Ishikawa (cell line): ENCODE data around the gene CLN5.

ENCODE experiments used
- CEBPB ChIP-seq: IDR thresholded peaks from 2 replicates; pipeline ENCODE4 v1.6.1; 2012
- CREB1 ChIP-seq: IDR thresholded peaks from 2 replicates; pipeline ENCODE4 v1.6.1; 2012; ENCODE audit warnings: low read depth
- EGR1 ChIP-seq: IDR thresholded peaks from 2 replicates; pipeline ENCODE4 v1.6.1; 2012
- EP300 ChIP-seq: IDR thresholded peaks from 2 replicates; pipeline ENCODE4 v1.6.1; 2012; ENCODE audit warnings: borderline replicate concordance
- FOXM1 ChIP-seq: IDR thresholded peaks from 2 replicates; pipeline ENCODE4 v1.6.1; 2012; ENCODE audit warnings: low read depth, borderline replicate concordance
- NFIC ChIP-seq: IDR thresholded peaks from 2 replicates; pipeline ENCODE4 v1.6.1; 2012
- RAD21 ChIP-seq: IDR thresholded peaks from 2 replicates; pipeline ENCODE4 v1.6.1; 2012; ENCODE audit warnings: low read depth
- TAF1 ChIP-seq: IDR thresholded peaks from 2 replicates; pipeline ENCODE4 v1.6.1; 2012; ENCODE audit warnings: low read depth, mild to moderate bottlenecking
- TCF12 ChIP-seq: IDR thresholded peaks from 2 replicates; pipeline ENCODE4 v1.6.1; 2012; ENCODE audit warnings: low read depth
- TEAD4 ChIP-seq: IDR thresholded peaks from 2 replicates; pipeline ENCODE4 v1.6.1; 2012
- YY1 ChIP-seq: IDR thresholded peaks from 2 replicates; pipeline ENCODE4 v1.6.1; 2012; ENCODE audit warnings: low read depth
- ZBTB7A ChIP-seq: IDR thresholded peaks from 2 replicates; pipeline ENCODE4 v1.6.1; 2012; ENCODE audit warnings: low read depth
- TF ChIP-seq, protein P1 (sequence below): IDR thresholded peaks from 2 replicates; pipeline ENCODE4 v1.6.1; 2012
- TF ChIP-seq, protein P2 (sequence below): IDR thresholded peaks from 2 replicates; pipeline ENCODE4 v1.6.1; 2012
- TF ChIP-seq, protein P3 (sequence below): IDR thresholded peaks from 2 replicates; pipeline ENCODE4 v1.6.1; 2012; ENCODE audit warnings: low read depth, mild to moderate bottlenecking

The CLN5 gene

DNA sequence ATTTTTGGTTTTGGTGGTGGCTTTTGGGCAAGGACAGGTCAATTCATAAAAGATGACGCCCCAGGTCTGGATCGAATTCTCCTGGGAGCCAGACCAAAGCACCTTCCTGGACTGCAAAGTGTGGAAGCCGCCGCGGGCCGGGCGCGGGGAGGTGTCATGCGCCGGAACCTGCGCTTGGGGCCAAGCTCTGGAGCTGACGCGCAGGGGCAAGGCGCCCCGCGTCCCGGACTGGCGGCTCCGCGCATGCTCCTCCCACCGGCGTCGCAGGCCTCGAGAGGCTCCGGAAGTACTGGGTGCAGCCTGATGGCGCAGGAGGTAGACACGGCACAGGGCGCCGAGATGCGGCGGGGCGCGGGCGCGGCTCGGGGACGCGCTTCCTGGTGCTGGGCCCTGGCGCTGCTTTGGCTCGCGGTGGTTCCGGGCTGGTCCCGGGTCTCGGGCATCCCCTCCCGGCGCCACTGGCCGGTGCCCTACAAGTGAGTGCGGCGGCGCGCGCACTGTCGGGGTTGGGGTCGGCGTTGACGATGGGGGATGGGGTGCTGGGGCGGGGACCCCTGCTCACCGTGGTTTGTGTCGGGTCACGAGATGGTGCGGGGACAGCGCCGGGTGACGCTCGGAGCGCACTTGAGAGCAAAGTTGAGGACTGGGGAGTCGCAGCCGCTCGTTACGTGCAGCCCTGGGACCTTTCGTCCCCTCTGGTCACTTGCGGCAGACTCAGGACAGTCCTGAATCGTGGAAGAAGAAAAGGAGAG, at the start of gene CLN5:
Gene CLN5, plus strand, starts transcription at position 286 of the 752 bp plus-strand sequence. Its CDS starts 18 bp downstream, at position 304.
- peak; percentile 84 for TF ChIP-seq TAF1
- peak; percentile 83 for TF ChIP-seq YY1
- TF ChIP-seq ZBTB7A, result peak; percentile 86
- TF ChIP-seq, protein P1, sequence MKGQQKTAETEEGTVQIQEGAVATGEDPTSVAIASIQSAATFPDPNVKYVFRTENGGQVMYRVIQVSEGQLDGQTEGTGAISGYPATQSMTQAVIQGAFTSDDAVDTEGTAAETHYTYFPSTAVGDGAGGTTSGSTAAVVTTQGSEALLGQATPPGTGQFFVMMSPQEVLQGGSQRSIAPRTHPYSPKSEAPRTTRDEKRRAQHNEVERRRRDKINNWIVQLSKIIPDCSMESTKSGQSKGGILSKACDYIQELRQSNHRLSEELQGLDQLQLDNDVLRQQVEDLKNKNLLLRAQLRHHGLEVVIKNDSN, result peak; percentile 59; the same call in 1 of the 2 replicates
- TF ChIP-seq EGR1, result no peak
- TF ChIP-seq CEBPB, result no peak
- peak; percentile 87 for TF ChIP-seq CREB1
- TF ChIP-seq, protein P2, sequence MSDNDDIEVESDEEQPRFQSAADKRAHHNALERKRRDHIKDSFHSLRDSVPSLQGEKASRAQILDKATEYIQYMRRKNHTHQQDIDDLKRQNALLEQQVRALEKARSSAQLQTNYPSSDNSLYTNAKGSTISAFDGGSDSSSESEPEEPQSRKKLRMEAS, result peak; percentile 92
- peak; percentile 42; the same call in 1 of the 2 replicates for TF ChIP-seq TCF12

DNA sequence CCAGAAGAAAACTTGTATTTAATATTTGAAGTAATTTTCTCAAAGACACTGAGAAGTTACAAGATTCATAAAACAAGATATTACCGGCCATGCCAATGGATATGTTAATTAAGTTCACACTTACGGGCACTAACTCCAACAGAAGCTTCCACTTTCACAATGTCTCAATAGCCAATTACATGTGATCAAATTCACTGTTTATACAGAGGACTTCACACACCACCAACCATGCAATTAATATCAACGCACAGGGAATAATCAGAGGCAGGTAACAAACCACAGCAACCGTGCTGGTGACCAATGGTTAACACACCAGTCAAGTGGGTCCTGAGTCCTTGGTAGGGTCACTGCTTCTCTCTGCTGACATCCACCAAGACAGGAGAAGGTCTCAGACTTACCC, 49.5 kb upstream of the CLN5 start:
- TF ChIP-seq NFIC, result no peak
- TF ChIP-seq TAF1, result no peak
- TF ChIP-seq, protein P1, result no peak

DNA sequence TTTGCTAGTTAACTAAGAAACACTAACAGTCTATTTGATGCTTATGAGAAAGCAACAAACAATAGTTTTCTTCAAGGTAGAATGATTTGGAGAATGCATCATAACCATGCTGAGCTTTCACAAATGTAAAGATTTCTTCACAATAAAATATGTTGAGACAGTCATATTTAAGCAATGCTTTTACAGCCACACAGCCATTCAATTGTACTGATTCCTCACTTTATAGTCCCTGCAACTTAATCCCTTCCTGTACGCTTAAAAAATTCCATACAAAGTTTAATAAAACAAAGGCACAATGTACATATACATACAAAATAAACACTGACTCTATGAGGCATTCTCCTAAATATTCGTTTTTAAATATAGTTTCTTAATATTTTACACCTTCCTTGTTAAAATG, 48.2 kb upstream of the CLN5 start:
- no peak for TF ChIP-seq CEBPB

DNA sequence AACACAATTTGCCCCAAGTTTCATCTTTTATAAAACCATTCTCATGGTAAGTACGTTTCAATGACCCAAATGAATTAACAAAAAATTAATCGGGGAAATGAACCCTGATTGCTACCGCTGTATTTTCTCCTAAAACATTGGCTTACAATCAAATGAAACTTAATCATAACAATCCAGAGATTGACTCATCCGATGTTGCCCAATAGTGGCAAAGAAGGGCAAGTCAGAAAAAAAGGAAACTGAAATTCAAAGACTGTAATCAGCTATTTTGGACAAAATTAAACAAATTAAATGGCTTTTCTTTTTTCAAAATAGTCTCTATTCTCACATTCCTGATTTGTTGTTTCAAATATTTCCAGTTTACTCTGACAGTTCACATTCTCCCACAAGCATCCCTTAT, 47.4 kb upstream of the CLN5 start:
- TF ChIP-seq NFIC (no peak), CEBPB (no peak), ZBTB7A (no peak), TCF12 (no peak), FOXM1 (no peak), TAF1 (no peak), CREB1 (no peak), EGR1 (no peak), EP300 (no peak), YY1 (no peak), TEAD4 (no peak), RAD21 (no peak)
- TF ChIP-seq, protein P1, result no peak
- TF ChIP-seq, protein P2, result no peak
- TF ChIP-seq, protein P3, sequence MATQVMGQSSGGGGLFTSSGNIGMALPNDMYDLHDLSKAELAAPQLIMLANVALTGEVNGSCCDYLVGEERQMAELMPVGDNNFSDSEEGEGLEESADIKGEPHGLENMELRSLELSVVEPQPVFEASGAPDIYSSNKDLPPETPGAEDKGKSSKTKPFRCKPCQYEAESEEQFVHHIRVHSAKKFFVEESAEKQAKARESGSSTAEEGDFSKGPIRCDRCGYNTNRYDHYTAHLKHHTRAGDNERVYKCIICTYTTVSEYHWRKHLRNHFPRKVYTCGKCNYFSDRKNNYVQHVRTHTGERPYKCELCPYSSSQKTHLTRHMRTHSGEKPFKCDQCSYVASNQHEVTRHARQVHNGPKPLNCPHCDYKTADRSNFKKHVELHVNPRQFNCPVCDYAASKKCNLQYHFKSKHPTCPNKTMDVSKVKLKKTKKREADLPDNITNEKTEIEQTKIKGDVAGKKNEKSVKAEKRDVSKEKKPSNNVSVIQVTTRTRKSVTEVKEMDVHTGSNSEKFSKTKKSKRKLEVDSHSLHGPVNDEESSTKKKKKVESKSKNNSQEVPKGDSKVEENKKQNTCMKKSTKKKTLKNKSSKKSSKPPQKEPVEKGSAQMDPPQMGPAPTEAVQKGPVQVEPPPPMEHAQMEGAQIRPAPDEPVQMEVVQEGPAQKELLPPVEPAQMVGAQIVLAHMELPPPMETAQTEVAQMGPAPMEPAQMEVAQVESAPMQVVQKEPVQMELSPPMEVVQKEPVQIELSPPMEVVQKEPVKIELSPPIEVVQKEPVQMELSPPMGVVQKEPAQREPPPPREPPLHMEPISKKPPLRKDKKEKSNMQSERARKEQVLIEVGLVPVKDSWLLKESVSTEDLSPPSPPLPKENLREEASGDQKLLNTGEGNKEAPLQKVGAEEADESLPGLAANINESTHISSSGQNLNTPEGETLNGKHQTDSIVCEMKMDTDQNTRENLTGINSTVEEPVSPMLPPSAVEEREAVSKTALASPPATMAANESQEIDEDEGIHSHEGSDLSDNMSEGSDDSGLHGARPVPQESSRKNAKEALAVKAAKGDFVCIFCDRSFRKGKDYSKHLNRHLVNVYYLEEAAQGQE, result no peak

DNA sequence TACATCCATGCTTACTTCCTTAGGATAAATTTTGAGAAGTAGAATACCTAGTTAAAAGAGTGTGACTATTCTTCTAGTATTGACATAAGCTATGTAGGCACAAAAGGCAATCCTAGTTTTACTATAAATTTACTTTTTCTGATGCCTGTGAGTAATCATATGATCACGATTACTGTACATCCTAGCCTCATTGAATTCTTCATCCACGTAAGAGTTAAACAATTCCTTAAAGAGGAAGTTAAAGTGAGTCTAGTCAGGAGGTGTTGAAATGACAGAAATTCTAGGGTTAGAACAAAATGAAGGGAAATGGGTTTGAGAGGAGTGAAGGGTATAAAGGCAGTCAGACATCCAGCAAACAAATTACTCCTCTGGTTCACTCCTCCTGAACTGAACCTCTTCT, 43.7 kb upstream of the CLN5 start, which contains the start of gene ACOD1:
Gene ACOD1, plus strand, starts transcription at position 363 of the 400 bp plus-strand sequence. CDS start 48 bp downstream, outside the sequence.
- TF ChIP-seq TCF12 (no peak), YY1 (no peak), FOXM1 (no peak), EP300 (no peak), EGR1 (no peak), CEBPB (no peak), ZBTB7A (no peak), CREB1 (no peak)
- TF ChIP-seq, protein P2, result no peak

DNA sequence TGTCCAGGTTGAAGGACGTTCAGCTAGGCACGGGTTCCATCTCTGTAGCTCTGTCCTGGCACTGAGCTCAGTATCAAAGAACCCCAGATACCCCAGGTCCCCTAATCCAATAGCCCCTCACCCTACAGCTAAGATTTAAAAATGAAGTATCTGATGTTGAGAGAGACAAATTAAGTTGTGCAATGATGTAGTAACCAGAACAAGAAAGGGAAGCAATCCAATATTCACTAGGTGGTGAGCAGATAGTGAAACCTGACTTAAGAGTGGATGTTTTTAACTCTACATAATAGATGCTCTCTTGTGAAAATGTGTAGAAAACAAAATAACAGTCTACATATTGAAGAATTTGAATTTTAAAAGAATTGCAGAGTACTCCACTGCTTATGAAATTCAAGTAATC, 41.8 kb upstream of the CLN5 start:
- TF ChIP-seq CREB1 (no peak), EGR1 (no peak), ZBTB7A (no peak), TEAD4 (no peak), NFIC (no peak), RAD21 (no peak), TAF1 (no peak), CEBPB (no peak), YY1 (no peak), TCF12 (no peak), EP300 (no peak), FOXM1 (no peak)
- TF ChIP-seq, protein P3, result no peak
- TF ChIP-seq, protein P2, result no peak
- TF ChIP-seq, protein P1, result no peak
